Activated naive CD8-positive, alpha-beta T cell treated with anti-CD3 and anti-CD28 coated beads, Interleukin-2, amount 50 U/mL, for 24 hours (primary cell): ENCODE data around the gene DNAJC30.

Source experiments
- ATAC-seq: fragments of 150-1000 bp; cut with Tn5 transposase; one replicate; pipeline ENCODE4 v1.10.0; 2021
- DNase-seq: peaks from one replicate; pipeline ENCODE4 v3.0.0; 2021
- H3K27ac Mint-ChIP-seq: one replicate; pipeline ENCODE4 v1.8.0; 2021; ENCODE audit warnings: mild to moderate bottlenecking, mixed read lengths
- H3K27me3 Mint-ChIP-seq: one replicate; pipeline ENCODE4 v1.8.0; 2021; ENCODE audit warnings: mixed read lengths
- H3K36me3 Mint-ChIP-seq: one replicate; pipeline ENCODE4 v1.8.0; 2021; ENCODE audit warnings: low read depth, mixed read lengths
- H3K4me1 Mint-ChIP-seq: one replicate; pipeline ENCODE4 v1.8.0; 2021; ENCODE audit warnings: mixed read lengths
- H3K4me3 Mint-ChIP-seq: one replicate; pipeline ENCODE4 v1.8.0; 2021; ENCODE audit warnings: mild to moderate bottlenecking, moderate library complexity, mixed read lengths
- H3K9me3 Mint-ChIP-seq: one replicate; pipeline ENCODE4 v1.8.0; 2021; ENCODE audit warnings: mixed read lengths

DNAJC30 gene

GRCh38 chr7:73635428-73636200 is 47.6 kb downstream of the DNAJC30 start:
- peaks cover 27% of the 10 kb centered on the region for H3K27me3 Mint-ChIP-seq
- H3K27ac Mint-ChIP-seq: no peak overlapping the region

DNA sequence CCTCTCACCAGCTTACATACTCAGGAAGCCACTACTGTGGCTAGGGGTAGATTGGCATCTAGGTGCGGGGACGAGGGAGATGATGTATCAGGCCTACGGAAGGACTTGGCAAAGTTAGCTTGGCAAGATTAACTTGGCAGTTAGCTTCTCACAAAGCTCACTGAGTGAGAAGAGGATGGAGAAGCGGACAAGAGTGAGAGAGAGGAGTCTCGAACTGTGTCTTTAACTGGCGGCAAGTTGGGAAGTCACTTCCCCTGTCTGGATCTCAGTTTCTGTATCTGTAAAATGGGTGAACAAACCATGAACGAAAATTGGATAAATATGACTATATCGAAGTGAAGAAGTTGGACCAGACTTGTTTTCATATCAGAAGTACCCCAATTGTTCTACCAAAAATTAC is 49.4 kb downstream of the DNAJC30 start:
- H3K36me3 Mint-ChIP-seq: no peaks in the 10 kb centered on the region
- no peak overlapping the region for H3K27ac Mint-ChIP-seq
- H3K27me3 Mint-ChIP-seq: peaks cover 34% of the 10 kb centered on the region
- DNase-seq: no peak
- no peak for ATAC-seq
- no peaks in the 10 kb centered on the region for H3K9me3 Mint-ChIP-seq
- H3K4me1 Mint-ChIP-seq: peaks cover 2% of the 10 kb centered on the region
- no peak overlapping the region for H3K4me3 Mint-ChIP-seq

More at GRCh38 chr7:73635428-73636200, 47.6 kb downstream of the DNAJC30 start:
- Mint-ChIP-seq H3K9me3 (no peaks in the 10 kb centered on the region), H3K4me3 (no peak overlapping the region), H3K4me1 (peaks cover 2% of the 10 kb centered on the region), H3K36me3 (no peaks in the 10 kb centered on the region)
- ATAC-seq: no peak
- no peak for DNase-seq

DNA sequence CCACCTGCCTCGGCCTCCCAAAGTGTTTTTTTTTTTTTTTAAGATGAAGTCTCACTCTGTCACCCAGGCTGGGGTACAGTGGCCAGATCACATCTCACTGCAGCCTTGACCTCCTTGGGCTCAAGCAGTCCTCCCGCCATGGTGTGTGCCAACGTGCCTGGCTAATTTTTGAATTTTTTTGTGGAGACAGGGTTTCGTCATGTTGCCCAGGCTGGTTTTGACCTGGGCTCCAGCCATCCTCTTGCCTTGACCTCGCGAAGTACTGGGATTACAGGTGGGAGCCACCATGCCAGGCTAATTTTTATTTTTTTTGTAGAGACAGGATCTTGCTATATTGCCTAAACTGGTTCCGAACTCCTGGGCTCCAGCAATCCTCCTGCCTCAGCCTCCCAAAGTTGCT is 49.9 kb downstream of the DNAJC30 start:
- no peak for DNase-seq
- H3K4me3 Mint-ChIP-seq: no peak overlapping the region
- ATAC-seq: no peak
- no peaks in the 10 kb centered on the region for H3K36me3 Mint-ChIP-seq
- H3K27ac Mint-ChIP-seq: no peak overlapping the region
- H3K27me3 Mint-ChIP-seq: peaks cover 38% of the 10 kb centered on the region
- H3K9me3 Mint-ChIP-seq: no peaks in the 10 kb centered on the region
- peaks cover 2% of the 10 kb centered on the region for H3K4me1 Mint-ChIP-seq

- ATAC-seq (no peak), DNase-seq (no peak)
- peaks cover 50% of the 10 kb centered on the region for H3K27me3 Mint-ChIP-seq
- H3K27ac Mint-ChIP-seq: no peak overlapping the region
- no peak overlapping the region for H3K4me3 Mint-ChIP-seq
- H3K4me1 Mint-ChIP-seq: peaks cover 2% of the 10 kb centered on the region
- no peaks in the 10 kb centered on the region for H3K36me3 Mint-ChIP-seq
- H3K9me3 Mint-ChIP-seq: no peaks in the 10 kb centered on the region
These were observed 51.7 kb downstream of the DNAJC30 start for GRCh38 chr7:73631558-73631957.
